Calu3 (cell line): ENCODE results near the gene PAGE5. TPM values are rescaled to one million over a fixed set of nuclear protein-coding genes. Genes with fewer than 3 reads are reported as not detected.
A peak's percentile ranks its signal among the peaks of the same experiment; 100 is the strongest.

Experiments
- Bru-seq: library from RNA; stranded (reverse); fragments of 400-500 nt; gene quantifications from one replicate; lab custom pipeline; 2021; lab: Mats Ljungman, UMichigan
- BruChase-seq, 2 experiments: library from RNA; stranded (reverse); fragments of 400-500 nt; gene quantifications; one replicate each; lab custom pipeline; 2021; lab: Mats Ljungman, UMichigan
- BruUV-seq: library from RNA; stranded (reverse); fragments of 400-500 nt; replicated peaks from 2 replicates; lab custom pipeline; 2021; lab: Mats Ljungman, UMichigan
- CTCF ChIA-PET: fragments of 300-600 bp; sonication (Branson Sonifier 250); formaldehyde crosslinking; loops from one replicate; lab custom pipeline; 2022; ENCODE audit warnings: antibody characterized with exemption; lab: Charles Lee
- DNase-seq: peaks from one replicate; pipeline ENCODE4 v3.0.0; 2022
- H3K27ac Mint-ChIP-seq: one replicate; pipeline ENCODE4 v1.8.0; 2022; ENCODE audit warnings: mixed read lengths; ENCODE audit not compliant: unreplicated experiment
- H3K27me3 Mint-ChIP-seq: one replicate; pipeline ENCODE4 v1.8.0; 2022; ENCODE audit warnings: mixed read lengths; ENCODE audit not compliant: unreplicated experiment
- H3K36me3 Mint-ChIP-seq: one replicate; pipeline ENCODE4 v1.8.0; 2022; ENCODE audit warnings: mild to moderate bottlenecking, moderate library complexity, mixed read lengths; ENCODE audit not compliant: insufficient read depth, unreplicated experiment
- H3K4me1 Mint-ChIP-seq: one replicate; pipeline ENCODE4 v1.8.0; 2022; ENCODE audit warnings: mild to moderate bottlenecking, low read depth, mixed read lengths; ENCODE audit not compliant: unreplicated experiment
- H3K4me3 Mint-ChIP-seq: one replicate; pipeline ENCODE4 v1.8.0; 2022; ENCODE audit warnings: mild to moderate bottlenecking, low read depth, moderate library complexity, mixed read lengths; ENCODE audit not compliant: unreplicated experiment
- H3K9me3 Mint-ChIP-seq: one replicate; pipeline ENCODE4 v1.8.0; 2022; ENCODE audit warnings: low read depth, mixed read lengths; ENCODE audit not compliant: unreplicated experiment
- intact Hi-C: fragments of 100-400 bp; cut with micrococcal nuclease; formaldehyde crosslinking; loops from one replicate; pipeline ENCODE4 v1.10.0; 2022; ENCODE audit not compliant: unreplicated experiment
- long read RNA-seq: library from polyadenylated mRNA; stranded (forward); transcript quantifications from one replicate; pipeline ENCODE4 v2.0.0, GENCODE V29; 2022
- total RNA-seq: library from RNA; stranded (reverse); gene quantifications from 2 replicates; pipeline ENCODE4 v1.2.3, GENCODE V29; 2022
- TF ChIP-seq, protein P1 (sequence below): fragments of 200-600 bp; IDR thresholded peaks from one replicate; pipeline ENCODE4 v1.8.0; 2022; ENCODE audit warnings: antibody characterized with exemption; ENCODE audit not compliant: unreplicated experiment

PAGE5 gene, protein sequence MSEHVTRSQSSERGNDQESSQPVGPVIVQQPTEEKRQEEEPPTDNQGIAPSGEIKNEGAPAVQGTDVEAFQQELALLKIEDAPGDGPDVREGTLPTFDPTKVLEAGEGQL
- total RNA-seq = not detected in 2 replicates
- not detected for Bru-seq, nascent RNA
- not detected for BruChase-seq, experiment 1, labeled RNA remaining after a 6-hour chase
- BruChase-seq, experiment 2, labeled RNA remaining after a 2-hour chase = not detected
- long read RNA-seq = 0 reads

DNA sequence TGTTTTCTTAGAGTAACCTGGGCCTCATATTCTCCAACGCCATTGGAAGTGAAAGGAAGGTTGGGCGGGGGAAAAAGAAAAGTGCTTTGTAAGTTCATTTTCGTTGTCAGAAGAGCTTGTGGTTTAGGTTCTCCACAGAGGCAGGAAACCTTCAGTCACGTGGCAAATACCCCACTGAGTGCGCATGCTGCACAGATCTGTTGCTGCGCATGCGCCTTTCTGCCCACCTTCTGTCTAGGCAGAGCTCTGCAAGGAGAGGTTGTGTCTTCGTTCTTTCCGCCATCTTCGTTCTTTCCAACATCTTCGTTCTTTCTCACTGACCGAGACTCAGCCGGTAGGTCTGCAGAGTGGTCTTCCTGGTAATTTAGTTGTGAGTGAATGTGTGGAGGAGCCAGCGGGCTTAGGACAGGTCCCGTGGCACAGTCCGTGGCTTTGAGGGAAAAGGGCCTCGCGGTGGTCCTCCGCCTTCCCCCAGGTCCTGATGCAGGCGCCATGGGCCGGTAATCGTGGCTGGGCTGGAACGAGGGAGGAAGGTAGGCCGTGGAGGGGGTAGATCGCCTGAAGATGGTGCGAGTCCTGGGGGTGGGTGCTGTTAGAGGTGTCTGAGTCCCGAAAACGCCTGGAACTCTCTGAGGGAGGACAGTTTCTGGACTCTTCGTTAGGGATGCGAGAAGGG, at the start of gene PAGE5:
PAGE5 (plus strand) TSS at position 228 of the 676 bp plus-strand sequence. CDS start 1,037 bp downstream, outside the sequence.
- TF ChIP-seq, protein P1, sequence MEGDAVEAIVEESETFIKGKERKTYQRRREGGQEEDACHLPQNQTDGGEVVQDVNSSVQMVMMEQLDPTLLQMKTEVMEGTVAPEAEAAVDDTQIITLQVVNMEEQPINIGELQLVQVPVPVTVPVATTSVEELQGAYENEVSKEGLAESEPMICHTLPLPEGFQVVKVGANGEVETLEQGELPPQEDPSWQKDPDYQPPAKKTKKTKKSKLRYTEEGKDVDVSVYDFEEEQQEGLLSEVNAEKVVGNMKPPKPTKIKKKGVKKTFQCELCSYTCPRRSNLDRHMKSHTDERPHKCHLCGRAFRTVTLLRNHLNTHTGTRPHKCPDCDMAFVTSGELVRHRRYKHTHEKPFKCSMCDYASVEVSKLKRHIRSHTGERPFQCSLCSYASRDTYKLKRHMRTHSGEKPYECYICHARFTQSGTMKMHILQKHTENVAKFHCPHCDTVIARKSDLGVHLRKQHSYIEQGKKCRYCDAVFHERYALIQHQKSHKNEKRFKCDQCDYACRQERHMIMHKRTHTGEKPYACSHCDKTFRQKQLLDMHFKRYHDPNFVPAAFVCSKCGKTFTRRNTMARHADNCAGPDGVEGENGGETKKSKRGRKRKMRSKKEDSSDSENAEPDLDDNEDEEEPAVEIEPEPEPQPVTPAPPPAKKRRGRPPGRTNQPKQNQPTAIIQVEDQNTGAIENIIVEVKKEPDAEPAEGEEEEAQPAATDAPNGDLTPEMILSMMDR = no peak
- CTCF ChIA-PET = interaction anchor here (0.7 kb wide), 1 partner anchor 357 kb away, joined by 4 read pairs; no protein-coding TSS in a partner anchor
- H3K4me3 Mint-ChIP-seq = no peak within 1 kb of the TSS
- no peaks in the 10 kb centered on the region for H3K4me1 Mint-ChIP-seq
- H3K9me3 Mint-ChIP-seq = no peaks in the 10 kb centered on the region
- no TSS peak for BruUV-seq
- no peak within 1 kb of the TSS for H3K27ac Mint-ChIP-seq
- no peak for DNase-seq
- no peaks in the 10 kb centered on the region for H3K36me3 Mint-ChIP-seq
- intact Hi-C loops = no loop called here
- H3K27me3 Mint-ChIP-seq = no peaks in the 10 kb centered on the region

DNA sequence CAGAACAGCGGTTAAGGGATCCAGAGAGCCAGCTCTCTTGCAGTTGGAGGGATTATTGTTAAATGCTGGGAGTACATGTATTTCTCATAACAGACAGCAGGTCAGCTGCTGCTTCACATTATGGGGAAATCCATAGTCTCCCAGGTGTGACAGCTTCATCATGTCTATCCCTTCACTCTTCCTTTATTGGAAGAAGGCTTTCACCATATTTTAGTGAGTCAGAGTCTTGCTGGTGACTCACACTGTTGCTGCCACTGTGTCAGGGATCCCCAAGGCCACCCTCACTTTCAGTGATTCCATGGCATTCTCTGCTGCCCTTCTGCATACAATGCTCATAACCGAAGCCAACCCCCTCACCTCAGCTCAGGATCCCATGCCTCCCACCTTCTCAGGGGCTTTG, 32.9 kb upstream of the PAGE5 start:
- no peak overlapping the region for H3K4me3 Mint-ChIP-seq
- no peaks in the 10 kb centered on the region for H3K27me3 Mint-ChIP-seq
- no peak overlapping the region for H3K27ac Mint-ChIP-seq
- H3K9me3 Mint-ChIP-seq = no peaks in the 10 kb centered on the region
- intact Hi-C loops = no loop called here
- no peaks in the 10 kb centered on the region for H3K4me1 Mint-ChIP-seq
- no peak for DNase-seq
- no TSS peak for BruUV-seq
- TF ChIP-seq, protein P1 = no peak
- H3K36me3 Mint-ChIP-seq = no peaks in the 10 kb centered on the region
- CTCF ChIA-PET = no interaction called here

DNA sequence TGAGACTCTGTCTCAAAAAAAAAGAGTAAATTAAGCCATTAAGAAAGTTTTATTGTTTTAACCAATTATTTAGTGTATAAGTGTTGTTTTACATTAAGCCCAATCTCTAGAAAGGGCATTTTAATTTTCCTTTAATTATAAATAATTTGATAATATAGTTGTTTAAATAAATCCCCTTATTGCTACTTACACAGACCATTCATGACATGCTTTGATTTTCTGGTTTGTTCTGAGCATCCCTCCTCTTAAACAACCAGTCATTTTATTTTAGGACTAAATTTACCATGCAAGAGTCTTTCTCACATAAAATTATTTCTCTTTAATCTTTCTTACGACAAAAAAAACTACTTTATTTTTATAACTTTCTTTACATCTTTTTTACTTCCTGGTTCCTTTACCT, 23.5 kb upstream of the PAGE5 start:
- Mint-ChIP-seq H3K9me3 (peaks cover 2% of the 10 kb centered on the region), H3K4me3 (no peak overlapping the region), H3K36me3 (no peaks in the 10 kb centered on the region), H3K4me1 (peaks cover 1% of the 10 kb centered on the region), H3K27ac (no peak overlapping the region), H3K27me3 (no peaks in the 10 kb centered on the region)
- BruUV-seq = no TSS peak
- TF ChIP-seq, protein P1 = no peak
- no peak for DNase-seq
- CTCF ChIA-PET = no interaction called here
- intact Hi-C loops = no loop called here

DNA sequence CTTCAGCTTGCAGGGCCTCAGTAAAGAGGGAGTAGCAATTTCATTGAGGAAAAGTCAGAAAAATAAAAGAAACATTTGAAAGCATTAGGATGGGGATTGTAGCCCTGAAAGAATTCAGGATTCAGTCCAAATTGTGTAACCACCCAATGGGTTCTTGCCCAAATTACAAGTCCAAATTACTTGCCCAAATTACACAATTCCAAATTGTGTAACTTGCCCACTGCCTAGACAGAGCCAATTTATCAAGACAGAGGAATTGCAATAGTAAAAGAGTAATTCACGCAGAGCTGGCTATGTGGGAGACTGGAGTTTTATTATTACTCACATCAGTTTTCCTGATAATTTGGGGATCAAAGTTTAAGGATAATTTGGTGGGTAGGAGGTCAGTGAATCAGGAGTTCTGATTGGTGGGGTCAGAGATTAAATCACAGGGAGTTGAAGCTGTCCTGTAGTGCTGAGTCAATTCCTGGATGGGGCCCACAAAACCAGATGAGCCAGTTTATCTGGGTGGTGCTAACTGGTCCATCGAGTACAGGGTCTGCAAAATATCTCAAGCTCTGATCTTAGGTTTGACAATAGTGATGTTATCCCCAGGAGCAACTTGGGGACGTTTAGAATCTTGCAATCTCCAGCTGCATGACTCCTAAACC, 18.1 kb upstream of the PAGE5 start:
- H3K36me3 Mint-ChIP-seq = no peaks in the 10 kb centered on the region

More for the DNA sequence above, 18.1 kb upstream of the PAGE5 start:
- H3K4me1 Mint-ChIP-seq = peaks cover 19% of the 10 kb centered on the region
- peak; percentile 10 for DNase-seq
- H3K27ac Mint-ChIP-seq = no peak overlapping the region
- TF ChIP-seq, protein P1 = no peak
- intact Hi-C loops = no loop called here
- CTCF ChIA-PET = no interaction called here
- H3K9me3 Mint-ChIP-seq = no peaks in the 10 kb centered on the region
- no peaks in the 10 kb centered on the region for H3K27me3 Mint-ChIP-seq
- no TSS peak for BruUV-seq
- H3K4me3 Mint-ChIP-seq = no peak overlapping the region
